ENCODE measurements around the gene EEF1AKMT3.
"Not testable (repeated sequence)": the region's sequence is repeated elsewhere in the genome, so short reads cannot be mapped to it uniquely, and the experiment has no call there.

The EEF1AKMT3 gene

GRCh38 chr12:57795354-57795753 lies 22.9 kb downstream of the EEF1AKMT3 start:
- no peak for DNase-seq

DNA sequence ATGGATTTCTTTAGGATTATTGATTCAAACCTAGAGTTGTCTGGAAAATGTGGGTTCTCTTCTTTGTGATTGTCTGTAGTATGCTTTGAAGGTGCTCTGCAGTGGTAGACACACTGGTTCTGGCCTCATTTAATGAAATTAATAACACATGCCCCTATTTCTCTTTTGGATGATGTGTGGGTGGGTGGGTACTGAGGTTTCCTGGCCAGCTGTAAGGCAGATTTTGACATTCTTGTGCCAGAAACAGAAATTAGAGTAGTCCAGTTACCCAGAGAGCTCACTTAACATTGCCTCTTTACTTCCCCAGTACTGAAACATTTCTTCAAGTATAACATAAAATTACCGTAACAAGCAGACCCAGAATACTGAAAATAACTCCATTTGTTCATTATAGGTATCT lies 24.6 kb downstream of the EEF1AKMT3 start:
- DNase-seq: no peak

- no peak for DNase-seq
These were observed 25.5 kb downstream of the EEF1AKMT3 start for GRCh38 chr12:57797933-57798332.

DNA sequence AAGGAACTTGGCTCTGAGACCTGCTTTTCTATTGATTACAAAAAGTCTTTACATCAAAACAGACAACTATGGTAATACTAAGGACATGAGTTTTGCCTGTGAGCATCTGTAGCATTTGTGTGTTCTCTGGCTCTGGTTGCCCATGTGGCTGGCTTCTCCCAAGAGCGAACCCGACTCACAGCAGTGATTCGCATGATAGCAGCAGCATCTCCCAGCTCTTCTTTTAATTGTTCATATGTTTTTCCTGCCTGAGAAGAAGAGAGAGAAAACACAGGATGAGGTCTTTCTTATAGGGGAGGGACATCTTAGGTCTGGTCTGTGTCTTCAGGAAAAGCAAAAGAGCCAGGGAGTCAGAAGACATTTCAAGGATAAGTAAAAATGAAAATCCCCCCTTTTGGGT lies 28.6 kb downstream of the EEF1AKMT3 start:
- DNase-seq: no peak

DNA sequence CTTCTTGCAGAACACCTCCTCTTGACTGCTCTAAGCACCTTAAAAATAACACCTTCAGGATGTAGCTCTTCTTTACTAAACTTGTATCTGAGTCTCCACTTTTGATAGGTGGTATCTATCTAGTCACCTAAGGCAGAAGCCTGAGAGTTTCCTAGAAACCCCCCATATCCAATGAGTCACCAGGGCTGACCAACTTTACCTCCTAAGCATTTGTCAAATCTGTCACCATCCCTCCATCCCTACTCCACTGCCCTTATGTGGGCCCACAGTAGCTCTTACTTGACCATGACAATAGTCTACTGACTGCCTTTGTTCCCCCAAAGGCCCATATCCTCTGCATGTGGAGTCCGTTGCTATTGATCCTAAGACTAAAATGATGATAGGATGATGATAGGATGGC lies 30.2 kb downstream of the EEF1AKMT3 start:
- no peak for DNase-seq

DNA sequence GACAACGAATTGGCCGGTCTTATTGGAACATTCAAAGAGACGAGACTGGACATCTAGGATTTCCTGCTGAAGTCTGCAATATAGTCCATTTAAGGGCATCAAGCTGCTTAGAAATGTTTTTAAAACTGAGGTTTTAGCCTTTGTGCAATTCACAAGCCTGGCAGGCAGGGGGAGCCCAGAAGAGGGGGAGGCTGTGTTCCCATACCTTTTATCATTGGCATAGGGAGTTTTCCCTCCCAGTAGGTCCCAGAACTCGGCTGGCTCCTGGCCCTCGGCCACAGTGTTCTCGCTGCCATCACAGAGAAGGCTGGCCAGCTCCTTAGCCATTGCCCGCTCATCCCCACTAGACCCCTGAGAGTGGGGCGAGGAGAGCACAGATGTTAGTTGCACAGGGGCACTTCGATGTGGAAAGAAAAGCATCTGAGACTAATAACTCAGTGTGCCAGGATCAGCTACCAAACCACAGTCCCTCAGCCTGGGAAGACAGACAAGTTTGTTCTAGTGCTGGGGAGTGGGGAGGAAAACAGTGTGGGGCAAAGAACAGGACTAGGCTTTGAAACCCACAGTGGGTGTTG lies 31.0 kb downstream of the EEF1AKMT3 start:
- DNase-seq: peak; percentile 62

GRCh38 chr12:57806677-57807076 lies 34.3 kb downstream of the EEF1AKMT3 start:
- no peak for DNase-seq

GRCh38 chr12:57807285-57807684 lies 34.9 kb downstream of the EEF1AKMT3 start:
- DNase-seq: no peak

DNA sequence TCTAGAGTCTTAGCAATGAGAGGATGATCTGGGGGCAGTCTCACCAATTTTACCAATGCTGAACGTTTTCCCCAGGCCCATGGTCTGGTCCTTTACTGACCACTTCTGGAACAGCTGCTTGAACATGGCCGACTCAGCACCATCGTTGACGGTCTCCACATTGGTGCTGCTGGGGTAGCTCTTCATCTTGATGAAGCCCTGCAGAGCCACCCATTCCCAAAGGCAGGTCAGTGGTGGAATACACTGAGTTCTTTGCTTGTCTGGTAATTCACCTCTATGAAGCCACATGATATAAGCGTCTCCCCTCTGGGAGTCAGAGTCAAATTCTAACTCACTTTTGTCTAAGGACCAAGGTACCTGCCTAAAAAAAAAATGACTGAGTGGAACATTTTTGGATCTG lies 35.9 kb downstream of the EEF1AKMT3 start:
- no peak for DNase-seq

DNA sequence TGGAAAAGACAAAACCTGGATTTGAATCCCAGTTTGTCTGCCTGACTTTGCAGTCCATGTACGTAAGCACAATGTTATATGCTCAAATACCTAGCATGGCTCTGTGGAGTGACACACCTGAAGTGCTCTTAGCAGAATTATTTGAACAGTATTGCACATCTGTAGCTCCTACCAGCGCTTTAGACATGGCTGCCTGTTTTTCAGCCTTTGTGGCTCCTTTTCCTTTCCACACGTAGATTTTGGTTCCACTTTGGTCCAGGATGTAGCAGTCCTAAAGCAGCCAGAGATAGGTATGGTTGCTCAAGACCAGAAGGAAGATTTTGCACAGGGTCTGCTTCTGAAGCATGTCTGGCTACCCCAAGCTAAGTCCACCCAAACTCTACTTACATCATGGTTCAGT lies 37.0 kb downstream of the EEF1AKMT3 start:
- no peak for DNase-seq

DNA sequence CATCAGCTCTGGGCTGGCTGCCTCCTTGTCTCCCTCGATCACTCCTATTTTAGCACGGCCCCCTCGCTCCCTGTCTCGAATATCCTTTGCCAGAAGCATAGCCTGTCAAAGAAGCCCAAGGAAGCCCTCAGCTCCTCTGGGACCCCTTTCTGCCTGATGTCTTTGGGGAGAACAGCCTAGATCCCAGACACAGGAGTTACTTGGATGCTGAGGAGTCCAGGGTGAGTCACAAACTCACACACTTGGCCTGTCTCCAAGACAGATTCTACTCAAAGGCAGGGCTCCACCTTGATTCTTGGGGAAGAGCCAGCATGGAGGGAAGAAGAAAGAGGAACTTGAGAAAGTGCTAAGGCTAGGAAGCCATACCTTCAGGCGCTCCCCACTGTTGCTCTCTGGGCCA lies 38.0 kb downstream of the EEF1AKMT3 start:
- DNase-seq: no peak

- DNase-seq: no peak
These were observed 38.8 kb downstream of the EEF1AKMT3 start for GRCh38 chr12:57811028-57811755.

- no peak for DNase-seq
These were observed 40.9 kb downstream of the EEF1AKMT3 start for GRCh38 chr12:57813111-57813970.

GRCh38 chr12:57813971-57814772 lies 41.8 kb downstream of the EEF1AKMT3 start:
- DNase-seq: no peak

GRCh38 chr12:57815177-57816000 lies 43.0 kb downstream of the EEF1AKMT3 start:
- peak; percentile 35 for DNase-seq

GRCh38 chr12:57816001-57816854 lies 43.8 kb downstream of the EEF1AKMT3 start:
- no peak for DNase-seq

DNA sequence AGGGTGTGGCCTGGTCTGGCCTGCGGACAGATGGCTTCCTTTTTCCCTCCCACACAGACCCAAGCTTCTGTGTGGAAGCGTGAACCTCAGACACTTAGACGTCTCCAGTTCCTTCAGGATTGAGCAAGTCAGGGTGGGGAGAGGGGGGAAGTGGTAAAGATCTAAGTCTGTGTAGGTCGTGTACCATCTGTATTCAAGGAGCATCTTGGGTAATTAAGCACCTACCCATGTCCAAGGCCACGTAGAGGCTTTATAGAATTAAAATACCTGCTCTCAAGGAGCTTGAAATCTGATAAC lies 44.4 kb downstream of the EEF1AKMT3 start:
- peak; percentile 66 for DNase-seq

GRCh38 chr12:57817261-57817989 lies 45.0 kb downstream of the EEF1AKMT3 start:
- no peak for DNase-seq

- not testable (repeated sequence) for DNase-seq
These were observed 45.5 kb downstream of the EEF1AKMT3 start for GRCh38 chr12:57817990-57818331.

DNA sequence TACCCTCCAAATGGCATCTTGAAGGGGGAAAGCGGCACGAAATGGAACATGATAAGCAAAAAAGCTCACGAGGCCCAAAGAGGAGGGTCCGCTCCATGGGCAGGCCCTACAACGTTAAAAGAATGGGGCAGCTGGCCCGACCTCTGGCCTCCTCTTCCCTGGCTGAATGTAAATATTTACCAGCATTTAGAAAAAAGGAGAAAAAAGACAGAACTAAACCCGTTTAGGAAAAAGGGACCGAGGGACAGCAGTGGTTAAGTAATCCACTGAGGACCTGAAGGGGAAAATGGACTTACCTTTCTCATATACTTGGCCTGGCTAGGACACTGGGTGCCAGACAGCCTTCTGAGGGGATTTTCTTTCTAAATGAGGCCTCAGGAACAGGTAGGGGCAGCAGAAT lies 47.7 kb downstream of the EEF1AKMT3 start:
- not testable (repeated sequence) for DNase-seq

DNA sequence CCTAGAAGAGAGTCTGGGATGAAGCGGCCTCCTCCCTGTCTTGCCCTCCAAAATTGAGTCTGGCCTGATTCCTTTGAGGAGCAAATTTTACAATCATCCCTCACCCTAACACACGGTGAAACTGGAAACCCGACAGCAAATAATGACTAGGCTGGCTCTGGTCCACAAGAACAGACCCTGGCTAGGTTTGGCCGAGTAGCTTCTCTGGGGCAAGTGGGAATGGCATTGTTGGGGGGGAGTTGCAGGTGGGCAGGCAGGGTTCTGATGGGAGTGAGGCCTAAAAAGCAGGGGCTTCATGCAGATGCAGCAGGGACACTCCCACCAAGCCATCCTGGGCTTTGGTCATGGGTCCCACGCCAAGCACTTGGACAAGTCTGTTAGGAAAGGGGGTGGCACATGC lies 48.6 kb downstream of the EEF1AKMT3 start:
- not testable (repeated sequence) for DNase-seq

Data from NCI-H82 (cell line).